ENCODE data around the gene LPCAT1. TPM values are rescaled to one million over a fixed set of nuclear protein-coding genes. Genes with fewer than 3 reads are reported as not detected.
"Not testable (repeated sequence)": the region's sequence is repeated elsewhere in the genome, so short reads cannot be mapped to it uniquely, and the experiment has no call there.

The LPCAT1 gene
- total RNA-seq, 1 donor from 2014 or later: 269 TPM

DNA sequence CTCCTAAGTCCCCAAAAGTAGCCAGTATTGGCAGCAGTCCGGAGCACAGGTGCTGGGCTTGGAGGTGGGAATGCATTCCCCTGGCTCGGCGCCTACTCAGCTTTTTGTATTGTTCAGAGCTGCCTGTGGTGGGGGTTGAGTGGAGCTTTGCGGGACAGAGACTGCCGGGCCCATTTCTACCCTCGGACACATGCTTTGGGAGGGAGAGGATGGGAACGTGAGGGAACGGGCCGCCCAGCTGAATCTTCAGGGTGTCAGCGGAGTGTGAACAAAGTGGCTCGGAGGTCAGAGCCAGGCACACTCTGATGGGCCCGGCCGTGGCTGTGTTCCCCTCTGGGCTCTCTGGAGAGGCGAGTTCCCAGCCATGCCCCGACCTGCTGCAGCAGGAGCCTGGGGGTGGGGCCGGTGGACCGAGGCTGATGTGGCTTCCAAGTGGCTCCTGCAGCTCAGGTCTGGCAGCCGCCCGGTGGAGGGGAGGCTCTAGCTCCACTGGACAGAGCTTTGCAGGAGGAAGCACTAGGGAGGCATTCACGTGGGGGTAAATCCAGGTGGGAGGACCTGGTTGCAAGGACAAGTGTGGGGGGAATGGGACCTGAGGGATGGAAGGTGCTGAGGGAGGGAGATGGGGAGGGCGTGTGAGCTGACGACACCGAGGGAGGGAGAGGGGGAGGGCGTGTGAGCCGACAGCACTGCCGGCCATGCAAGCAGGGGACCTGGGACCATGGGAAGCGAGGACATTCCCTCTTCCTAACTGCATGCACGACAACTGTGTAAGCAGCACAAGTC is 47.4 kb downstream of the LPCAT1 start:
- peaks cover 32% of the 10 kb centered on the region for H3K4me1 Mint-ChIP-seq
- peak overlapping the region; percentile 18 for H3K27ac Mint-ChIP-seq
- intact Hi-C loops (cut with micrococcal nuclease): loop anchor here (5.0 kb wide), 1 partner anchor 309 kb away; no protein-coding TSS in a partner anchor
- H3K36me3 Mint-ChIP-seq (ENCODE audit: low read depth): peaks cover 89% of the 10 kb centered on the region
- POLR2A ChIA-PET: interaction anchor here (0.5 to 1.2 kb wide), 2 partner anchors 28 to 118 kb away, joined by 3 read pairs; no protein-coding TSS in a partner anchor
- no peak overlapping the region for H3K4me3 Mint-ChIP-seq
- DNase-seq (no peak), ATAC-seq (ENCODE audit: low read depth) (no peak)
- no peaks in the 10 kb centered on the region for H3K9me3 Mint-ChIP-seq
- TF ChIP-seq, protein P1, sequence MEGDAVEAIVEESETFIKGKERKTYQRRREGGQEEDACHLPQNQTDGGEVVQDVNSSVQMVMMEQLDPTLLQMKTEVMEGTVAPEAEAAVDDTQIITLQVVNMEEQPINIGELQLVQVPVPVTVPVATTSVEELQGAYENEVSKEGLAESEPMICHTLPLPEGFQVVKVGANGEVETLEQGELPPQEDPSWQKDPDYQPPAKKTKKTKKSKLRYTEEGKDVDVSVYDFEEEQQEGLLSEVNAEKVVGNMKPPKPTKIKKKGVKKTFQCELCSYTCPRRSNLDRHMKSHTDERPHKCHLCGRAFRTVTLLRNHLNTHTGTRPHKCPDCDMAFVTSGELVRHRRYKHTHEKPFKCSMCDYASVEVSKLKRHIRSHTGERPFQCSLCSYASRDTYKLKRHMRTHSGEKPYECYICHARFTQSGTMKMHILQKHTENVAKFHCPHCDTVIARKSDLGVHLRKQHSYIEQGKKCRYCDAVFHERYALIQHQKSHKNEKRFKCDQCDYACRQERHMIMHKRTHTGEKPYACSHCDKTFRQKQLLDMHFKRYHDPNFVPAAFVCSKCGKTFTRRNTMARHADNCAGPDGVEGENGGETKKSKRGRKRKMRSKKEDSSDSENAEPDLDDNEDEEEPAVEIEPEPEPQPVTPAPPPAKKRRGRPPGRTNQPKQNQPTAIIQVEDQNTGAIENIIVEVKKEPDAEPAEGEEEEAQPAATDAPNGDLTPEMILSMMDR (IDR thresholded peaks at IDR 0.05): no peak
- no peaks in the 10 kb centered on the region for H3K27me3 Mint-ChIP-seq
- CTCF ChIA-PET: no interaction called here

DNA sequence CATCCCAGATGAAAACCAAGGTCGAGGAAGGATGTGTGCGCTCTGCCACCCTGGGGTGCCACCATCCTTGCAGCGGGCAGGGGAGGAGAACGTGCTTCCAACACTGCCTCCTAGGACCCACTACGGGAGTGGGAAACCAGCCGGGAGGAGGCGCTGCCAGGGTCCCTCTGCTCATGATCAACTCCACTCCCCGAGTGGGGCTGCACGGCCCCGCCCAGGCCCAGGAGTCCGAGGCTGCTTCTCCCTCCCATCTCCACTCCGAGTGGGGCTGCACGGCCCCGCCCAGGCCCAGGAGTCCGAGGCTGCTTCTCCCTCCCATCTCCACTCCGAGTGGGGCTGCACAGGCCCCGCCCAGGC is 48.2 kb downstream of the LPCAT1 start:
- H3K4me3 Mint-ChIP-seq; CTCF ChIA-PET; H3K9me3 Mint-ChIP-seq; ATAC-seq (ENCODE audit: low read depth); DNase-seq; H3K27me3 Mint-ChIP-seq; H3K27ac Mint-ChIP-seq: not testable (repeated sequence)
- H3K36me3 Mint-ChIP-seq (ENCODE audit: low read depth): peaks cover 91% of the 10 kb centered on the region
- POLR2A ChIA-PET: interaction anchor here (0.5 to 1.5 kb wide), 3 partner anchors 14 to 119 kb away, joined by 3 to 4 read pairs (median 3); no protein-coding TSS in a partner anchor
- H3K4me1 Mint-ChIP-seq: peaks cover 25% of the 10 kb centered on the region
- intact Hi-C loops (cut with micrococcal nuclease): loop anchor here (5.0 kb wide), 1 partner anchor 308 kb away; no protein-coding TSS in a partner anchor

DNA sequence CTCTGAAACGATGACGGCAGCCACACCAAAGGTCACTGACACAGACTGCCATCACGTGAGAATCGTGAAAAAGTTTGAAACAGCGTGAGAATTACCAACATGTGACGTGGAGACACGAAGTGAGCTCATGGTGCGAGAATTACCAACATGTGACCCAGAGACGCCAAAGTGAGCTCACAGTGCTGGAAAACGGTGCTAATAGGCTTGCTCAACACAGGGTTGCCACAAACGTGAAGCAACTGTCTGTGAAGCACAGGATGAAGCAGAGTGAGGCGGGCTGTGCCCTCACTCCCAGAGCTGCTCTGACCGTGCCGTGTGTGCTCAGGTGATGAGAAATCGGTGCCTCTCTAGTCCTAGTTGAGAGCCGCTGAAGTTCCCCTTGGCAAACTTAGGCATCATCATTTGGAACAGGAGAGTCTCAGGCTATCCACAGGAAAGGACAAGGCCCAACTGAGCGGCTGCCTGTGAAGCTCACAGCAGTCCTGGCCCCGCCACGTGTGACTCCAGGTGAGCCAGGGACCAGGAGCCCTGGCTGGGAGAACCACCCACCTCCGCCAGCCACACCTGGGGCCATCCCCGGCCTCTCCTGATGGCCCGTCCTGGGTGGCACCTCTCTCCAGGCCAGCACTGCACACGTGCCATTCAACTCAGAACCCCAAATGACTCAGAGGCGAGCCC is 48.8 kb downstream of the LPCAT1 start:
- intact Hi-C loops (cut with micrococcal nuclease): loop anchor here (5.0 kb wide), 1 partner anchor 308 kb away; no protein-coding TSS in a partner anchor
- H3K36me3 Mint-ChIP-seq (ENCODE audit: low read depth): peaks cover 91% of the 10 kb centered on the region
- H3K9me3 Mint-ChIP-seq: no peaks in the 10 kb centered on the region
- H3K4me1 Mint-ChIP-seq: peaks cover 25% of the 10 kb centered on the region
- H3K27me3 Mint-ChIP-seq: no peaks in the 10 kb centered on the region
- no peak for ATAC-seq (ENCODE audit: low read depth)
- no peak overlapping the region for H3K4me3 Mint-ChIP-seq
- ChIA-PET CTCF (interaction anchor here (1.4 to 1.6 kb wide), 2 partner anchors 94 to 166 kb away, joined by 3 read pairs; no protein-coding TSS in a partner anchor), POLR2A (interaction anchor here (0.8 to 2.7 kb wide), 5 partner anchors 10 to 29 kb away, joined by 3 to 7 read pairs (median 4); no protein-coding TSS in a partner anchor)
- TF ChIP-seq, protein P1 (IDR thresholded peaks at IDR 0.05): no peak
- no peak for DNase-seq
- H3K27ac Mint-ChIP-seq: no peak overlapping the region

DNA sequence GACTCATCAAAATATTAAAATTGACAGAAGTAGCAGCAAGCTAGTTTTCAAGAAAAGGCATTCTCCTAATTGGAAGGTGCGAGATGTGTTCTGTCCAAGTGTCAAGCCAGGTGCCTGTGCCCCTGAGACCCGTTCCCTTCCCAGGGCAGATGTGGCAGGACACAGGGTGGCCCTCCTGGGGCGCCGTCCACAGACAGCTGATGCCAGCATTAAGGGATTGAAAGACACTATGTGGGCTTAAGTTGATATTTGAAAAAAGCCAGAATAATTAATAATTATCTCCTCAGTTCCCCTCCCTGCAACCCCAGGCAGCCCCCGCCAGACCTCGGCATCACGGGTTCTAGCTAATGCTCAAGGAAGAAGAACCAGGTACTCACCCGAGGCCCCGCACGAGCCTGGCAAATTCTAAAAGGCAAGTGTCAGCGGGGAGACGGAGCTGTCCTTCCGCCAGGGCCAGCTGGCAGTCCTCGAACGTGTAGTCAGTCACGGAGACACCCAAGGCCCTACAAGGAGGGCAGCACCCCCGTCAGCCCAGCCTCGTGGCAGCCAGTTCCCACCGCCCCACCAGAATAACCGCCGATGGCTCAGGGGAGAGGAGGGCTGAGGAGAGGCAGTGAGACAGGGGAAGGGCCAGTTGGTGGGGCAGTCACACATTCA is 49.4 kb downstream of the LPCAT1 start:
- Mint-ChIP-seq H3K36me3 (ENCODE audit: low read depth) (peaks cover 91% of the 10 kb centered on the region), H3K27me3 (no peaks in the 10 kb centered on the region)
- DNase-seq: no peak

DNA sequence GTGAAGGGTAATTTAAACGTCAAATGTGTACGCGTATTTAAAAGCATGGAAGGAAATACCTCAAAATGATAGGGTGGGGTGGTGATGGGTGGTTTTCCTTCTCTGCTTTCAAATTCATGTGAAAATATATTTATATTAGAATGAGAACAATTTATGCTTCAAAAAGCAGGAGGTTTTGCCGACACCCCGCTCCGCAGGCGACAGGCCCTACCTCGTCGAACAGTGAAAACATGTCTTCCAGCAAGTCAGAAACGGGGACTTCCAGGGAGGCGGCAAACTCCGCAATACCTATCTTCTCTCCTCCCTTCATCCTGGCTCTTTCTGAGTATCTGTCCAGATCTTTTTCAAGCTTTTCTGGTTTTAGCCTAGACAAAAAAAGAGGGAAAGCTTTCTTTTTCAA is 50.0 kb downstream of the LPCAT1 start:
- Mint-ChIP-seq H3K4me1 (peaks cover 16% of the 10 kb centered on the region), H3K27me3 (no peaks in the 10 kb centered on the region), H3K36me3 (ENCODE audit: low read depth) (peaks cover 90% of the 10 kb centered on the region), H3K9me3 (no peaks in the 10 kb centered on the region), H3K27ac (no peak overlapping the region), H3K4me3 (no peak overlapping the region)
- ChIA-PET CTCF (interaction anchor here (1.4 to 1.6 kb wide), 2 partner anchors 93 to 167 kb away, joined by 3 read pairs; no protein-coding TSS in a partner anchor), POLR2A (interaction anchor here (1.4 to 2.7 kb wide), 2 partner anchors 11 to 30 kb away, joined by 5 to 7 read pairs; no protein-coding TSS in a partner anchor)
- intact Hi-C loops (cut with micrococcal nuclease): no loop called here
- ATAC-seq (ENCODE audit: low read depth) (no peak), DNase-seq (no peak)
- TF ChIP-seq, protein P1 (IDR thresholded peaks at IDR 0.05): no peak

More for the DNA sequence above, 49.4 kb downstream of the LPCAT1 start:
- TF ChIP-seq, protein P1 (IDR thresholded peaks at IDR 0.05): no peak
- H3K4me1 Mint-ChIP-seq: peaks cover 21% of the 10 kb centered on the region
- H3K4me3 Mint-ChIP-seq: no peak overlapping the region
- intact Hi-C loops (cut with micrococcal nuclease): no loop called here
- ATAC-seq (ENCODE audit: low read depth): no peak
- no peaks in the 10 kb centered on the region for H3K9me3 Mint-ChIP-seq
- ChIA-PET CTCF (interaction anchor here (1.4 to 1.6 kb wide), 2 partner anchors 94 to 166 kb away, joined by 3 read pairs; no protein-coding TSS in a partner anchor), POLR2A (interaction anchor here (0.8 to 2.7 kb wide), 4 partner anchors 11 to 30 kb away, joined by 4 to 7 read pairs (median 4); no protein-coding TSS in a partner anchor)
- H3K27ac Mint-ChIP-seq: no peak overlapping the region
